Measurements from ENCODE around the gene VAV3. TPM values are rescaled to one million over a fixed set of nuclear protein-coding genes. Genes with fewer than 3 reads are reported as not detected.

The VAV3 gene
- total RNA-seq, 4 donors from 2014 or later, result 1.9 to 5.8 (median 3.0) TPM

- Histone ChIP-seq H3K9me3 (no peaks in the 10 kb centered on the region), H3K36me3 (no peaks in the 10 kb centered on the region), H3K27ac (replicated peaks in 1 of 4) (no peak overlapping the region), H3K27me3 (no peaks in the 10 kb centered on the region), H3K4me1 (peaks cover 0 to 15% (median 7%) of the 10 kb centered on the region in 4 donors), H3K4me3 (no peak overlapping the region)
- TF ChIP-seq CTCF (IDR thresholded peaks at IDR 0.05) (no peak), EP300 (IDR thresholded peaks at IDR 0.05) (no peak), POLR2AphosphoS5 (IDR thresholded peaks at IDR 0.05) (no peak), POLR2A (IDR thresholded peaks at IDR 0.05; ENCODE audit: low read depth) (no peak)
- DNase-seq (ENCODE audit: extremely low spot score), result no peak
- WGBS, result 48% methylated on average over 1 of the region's 1 CpG
- intact Hi-C loops (cut with DNase I), result no loop called here
Observed at GRCh38 chr1:107622966-107623365, 342.0 kb downstream of the VAV3 start.

- intact Hi-C loops (cut with DNase I), result no loop called here
- 59% methylated on average over 4 of the region's 4 CpGs for WGBS
- Histone ChIP-seq H3K4me3 (no peak overlapping the region), H3K36me3 (no peaks in the 10 kb centered on the region), H3K27ac (replicated peaks in 1 of 4) (no peak overlapping the region), H3K27me3 (no peaks in the 10 kb centered on the region), H3K4me1 (peaks cover 0 to 15% (median 7%) of the 10 kb centered on the region in 4 donors), H3K9me3 (no peaks in the 10 kb centered on the region)
- DNase-seq (ENCODE audit: extremely low spot score), result no peak
- TF ChIP-seq POLR2A (IDR thresholded peaks at IDR 0.05; ENCODE audit: low read depth), result no peak
Observed at GRCh38 chr1:107622535-107622934, 342.4 kb downstream of the VAV3 start.

GRCh38 chr1:107620753-107621152 is 344.2 kb downstream of the VAV3 start:
- H3K36me3 ChIP-seq, result no peaks in the 10 kb centered on the region

GRCh38 chr1:107618539-107618938 is 346.4 kb downstream of the VAV3 start:
- H3K27ac ChIP-seq (replicated peaks in 1 of 4), result no peak overlapping the region
- intact Hi-C loops (cut with DNase I), result no loop called here
- no peaks in the 10 kb centered on the region for H3K36me3 ChIP-seq
- no peaks in the 10 kb centered on the region for H3K9me3 ChIP-seq
- TF ChIP-seq EP300 (IDR thresholded peaks at IDR 0.05) (no peak), CTCF (IDR thresholded peaks at IDR 0.05) (no peak), POLR2AphosphoS5 (IDR thresholded peaks at IDR 0.05) (no peak), POLR2A (IDR thresholded peaks at IDR 0.05; ENCODE audit: low read depth) (no peak)
- peaks cover 0 to 10% (median 3%) of the 10 kb centered on the region in 4 donors for H3K4me1 ChIP-seq
- H3K27me3 ChIP-seq, result no peaks in the 10 kb centered on the region
- H3K4me3 ChIP-seq, result no peak overlapping the region
- no peak for DNase-seq (ENCODE audit: extremely low spot score)

More at GRCh38 chr1:107620753-107621152, 344.2 kb downstream of the VAV3 start:
- intact Hi-C loops (cut with DNase I), result no loop called here
- Histone ChIP-seq H3K4me3 (no peak overlapping the region), H3K9me3 (no peaks in the 10 kb centered on the region), H3K27me3 (no peaks in the 10 kb centered on the region), H3K4me1 (peaks cover 0 to 10% (median 3%) of the 10 kb centered on the region in 4 donors), H3K27ac (replicated peaks in 1 of 4) (no peak overlapping the region)
- no peak for DNase-seq (ENCODE audit: extremely low spot score)
- 90% methylated on average over 1 of the region's 1 CpG for WGBS
- TF ChIP-seq CTCF (IDR thresholded peaks at IDR 0.05) (no peak), POLR2AphosphoS5 (IDR thresholded peaks at IDR 0.05) (no peak), POLR2A (IDR thresholded peaks at IDR 0.05; ENCODE audit: low read depth) (no peak), EP300 (IDR thresholded peaks at IDR 0.05) (no peak)

GRCh38 chr1:107617921-107618320 is 347.1 kb downstream of the VAV3 start:
- no peak overlapping the region for H3K4me3 ChIP-seq
- no peaks in the 10 kb centered on the region for H3K9me3 ChIP-seq
- H3K27me3 ChIP-seq, result no peaks in the 10 kb centered on the region
- 92% methylated on average over 8 of the region's 8 CpGs for WGBS
- no peak for DNase-seq (ENCODE audit: extremely low spot score)
- TF ChIP-seq POLR2A (IDR thresholded peaks at IDR 0.05; ENCODE audit: low read depth) (no peak), CTCF (IDR thresholded peaks at IDR 0.05) (no peak), EP300 (IDR thresholded peaks at IDR 0.05) (no peak), POLR2AphosphoS5 (IDR thresholded peaks at IDR 0.05) (no peak)
- no peak overlapping the region for H3K27ac ChIP-seq (replicated peaks in 1 of 4)
- no peaks in the 10 kb centered on the region for H3K36me3 ChIP-seq
- H3K4me1 ChIP-seq, result peaks cover 0 to 6% (median 2%) of the 10 kb centered on the region in 4 donors
- intact Hi-C loops (cut with DNase I), result no loop called here
